Activated naive CD4-positive, alpha-beta T cell treated with Interleukin-2 at 50 U/mL for 16 hours (primary cell): ENCODE measurements around the gene TRAF3IP1.
A peak's percentile ranks its signal among the peaks of the same experiment; 100 is the strongest.
"Not testable (repeated sequence)": the region's sequence is repeated elsewhere in the genome, so short reads cannot be mapped to it uniquely, and the experiment has no call there.

Experiments used
- DNase-seq: peaks from one replicate; pipeline ENCODE4 v3.0.0-alpha.2; 2020

The TRAF3IP1 gene

DNA sequence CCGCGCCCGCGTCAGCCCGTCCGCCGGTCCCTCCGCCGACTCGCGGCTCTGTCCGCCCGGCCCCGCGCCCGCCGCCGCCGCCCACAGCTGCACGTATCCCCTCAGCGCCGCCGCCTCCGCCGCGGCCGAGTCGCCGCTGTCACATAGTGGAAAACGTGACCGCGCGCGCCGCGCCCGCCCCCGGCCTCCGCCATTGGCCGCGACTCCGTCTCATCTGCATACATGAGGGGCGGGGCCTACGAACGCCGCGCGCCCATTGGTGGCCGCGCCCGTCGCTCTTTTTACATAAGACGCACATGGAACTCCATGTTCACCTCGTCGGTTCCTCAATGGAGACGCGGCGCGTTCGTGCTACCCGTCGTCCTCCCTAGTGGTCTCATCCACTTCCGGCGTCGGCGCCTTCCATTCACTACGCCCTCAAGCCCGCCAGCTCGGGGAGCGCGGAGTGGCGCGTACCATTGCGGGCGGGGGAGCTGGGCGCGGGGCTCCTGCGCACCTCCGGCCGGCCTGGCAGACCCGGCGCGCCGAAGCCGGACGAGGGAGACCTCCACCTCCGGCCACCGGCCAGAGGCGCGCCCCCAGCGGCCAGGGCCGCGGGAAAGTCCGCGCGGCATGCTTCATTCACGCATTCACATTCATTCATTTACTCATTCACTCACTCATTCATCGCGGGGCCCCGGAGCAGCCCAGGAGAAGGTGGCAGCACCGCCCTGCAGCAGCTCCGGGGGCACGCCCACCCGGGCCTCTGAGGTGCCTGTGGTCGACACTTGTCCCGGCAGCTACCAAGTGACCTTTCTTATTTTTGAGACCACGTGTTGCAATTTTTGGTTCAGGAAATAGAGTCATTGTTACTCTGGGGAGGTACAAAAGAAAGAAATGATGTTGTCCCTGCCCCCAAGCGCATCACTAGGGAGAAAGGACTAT lies 31.4 kb upstream of the TRAF3IP1 start:
- DNase-seq: peak; percentile 97

- no peak for DNase-seq
Observed at GRCh38 chr2:238289574-238289973, 30.7 kb upstream of the TRAF3IP1 start.

DNA sequence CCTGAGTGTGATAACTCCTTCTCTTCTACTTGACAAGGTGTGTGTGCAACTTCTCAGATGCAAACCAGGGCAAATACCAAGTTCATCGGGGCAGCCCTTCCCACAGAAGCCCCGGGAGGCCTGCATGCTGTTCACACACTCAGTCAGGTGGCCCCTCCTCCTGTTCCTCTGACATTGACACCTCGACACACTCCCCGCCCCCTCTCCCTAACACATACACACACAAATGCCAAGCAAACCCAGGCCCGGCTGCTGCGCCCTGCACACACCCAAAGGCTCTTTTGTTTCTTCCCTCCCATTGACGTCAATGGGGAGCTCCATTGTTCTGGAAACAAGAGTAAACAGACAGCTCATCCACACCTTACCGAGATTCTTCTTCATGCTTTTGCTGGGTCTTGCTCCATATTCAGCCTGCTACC lies 30.2 kb upstream of the TRAF3IP1 start:
- peak; percentile 8 for DNase-seq

- DNase-seq: no peak
Observed at GRCh38 chr2:238290715-238291549, 29.4 kb upstream of the TRAF3IP1 start.

DNA sequence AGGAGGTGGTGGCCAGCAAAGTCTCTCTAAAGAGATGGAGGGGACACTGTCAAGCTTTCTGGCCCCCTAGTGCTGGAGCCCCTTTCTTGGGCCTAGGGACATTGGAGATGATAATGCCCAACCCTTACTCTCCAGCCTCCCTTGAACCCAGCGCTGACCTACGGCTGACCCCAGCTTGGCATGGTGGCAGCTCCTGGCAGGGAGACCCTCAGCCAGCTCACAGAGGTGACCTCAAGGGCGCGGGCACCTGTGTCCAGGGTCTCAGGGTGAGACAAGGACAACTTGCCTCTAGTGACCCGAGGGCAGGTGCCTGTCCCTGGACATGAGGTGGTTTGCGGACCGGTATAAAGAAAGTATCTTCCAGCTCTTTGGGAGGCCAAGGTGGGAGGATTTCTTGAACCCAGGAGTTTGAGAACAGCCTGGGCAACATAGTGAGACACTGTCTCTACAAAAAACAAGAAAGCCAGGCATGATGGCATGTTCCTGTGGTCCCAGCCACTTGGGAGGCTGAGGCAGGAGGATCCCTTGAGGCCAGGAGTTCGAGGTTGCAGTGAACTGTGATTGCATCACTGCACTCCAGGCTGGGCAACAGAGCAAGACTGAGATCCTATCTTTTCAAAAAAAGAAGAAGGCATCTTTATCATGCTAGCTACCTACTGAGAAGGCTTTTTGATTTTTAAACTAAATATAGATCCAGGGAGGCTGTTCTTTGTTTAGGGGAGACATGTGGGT lies 28.6 kb upstream of the TRAF3IP1 start:
- no peak for DNase-seq

- DNase-seq: no peak
Observed at GRCh38 chr2:238294046-238294392, 26.3 kb upstream of the TRAF3IP1 start.

GRCh38 chr2:238294393-238295143 lies 25.8 kb upstream of the TRAF3IP1 start:
- DNase-seq: no peak

DNA sequence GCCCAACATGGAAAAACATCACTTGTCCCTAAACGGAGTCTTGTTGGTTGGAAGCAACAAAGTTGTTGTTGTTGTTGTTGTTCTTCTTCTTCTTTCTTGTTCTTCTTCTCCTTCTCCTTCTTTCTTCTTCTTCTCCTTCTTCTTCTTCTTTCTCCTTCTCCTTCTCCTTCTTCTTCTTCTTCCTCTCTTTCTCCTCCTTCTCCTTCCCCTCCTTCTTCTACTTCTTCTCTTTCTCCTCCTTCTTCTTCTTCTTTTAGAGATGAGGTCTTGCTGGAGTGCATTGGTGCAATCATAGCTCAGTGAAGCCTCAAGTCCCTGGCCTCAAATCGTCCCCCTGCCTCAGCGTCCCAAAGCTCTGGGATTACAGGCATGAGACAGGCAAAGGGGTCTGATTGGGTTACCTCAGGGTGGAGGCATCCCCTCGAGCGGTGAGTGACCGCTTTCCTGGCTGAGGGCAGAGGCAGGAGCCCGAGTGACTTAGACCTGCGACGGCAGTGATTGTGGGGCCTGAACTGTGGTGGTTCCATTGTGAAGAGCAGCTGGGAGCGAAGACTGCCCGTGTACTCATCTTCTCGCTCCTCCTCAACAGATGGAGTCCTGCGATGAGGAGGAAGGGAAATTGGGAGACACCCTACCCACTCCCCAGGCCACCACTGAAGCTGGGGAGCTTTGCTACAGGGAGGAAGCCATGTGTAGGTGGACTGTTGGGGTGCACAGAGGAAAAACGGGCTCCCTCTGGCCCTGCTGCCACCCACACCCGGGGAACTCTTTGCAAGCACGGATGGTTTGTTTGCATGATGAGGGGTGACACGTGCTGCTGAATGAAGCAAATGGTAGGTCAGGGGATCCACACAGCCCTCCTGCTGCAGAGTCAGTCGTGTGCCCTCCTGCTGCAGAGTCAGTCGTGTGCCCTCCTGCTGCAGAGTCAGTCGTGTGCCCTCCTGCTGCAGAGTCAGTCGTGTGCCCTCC lies 24.9 kb upstream of the TRAF3IP1 start:
- DNase-seq: no peak

GRCh38 chr2:238296638-238297457 lies 23.5 kb upstream of the TRAF3IP1 start:
- no peak for DNase-seq

GRCh38 chr2:238299803-238300202 lies 20.5 kb upstream of the TRAF3IP1 start:
- DNase-seq: no peak

DNA sequence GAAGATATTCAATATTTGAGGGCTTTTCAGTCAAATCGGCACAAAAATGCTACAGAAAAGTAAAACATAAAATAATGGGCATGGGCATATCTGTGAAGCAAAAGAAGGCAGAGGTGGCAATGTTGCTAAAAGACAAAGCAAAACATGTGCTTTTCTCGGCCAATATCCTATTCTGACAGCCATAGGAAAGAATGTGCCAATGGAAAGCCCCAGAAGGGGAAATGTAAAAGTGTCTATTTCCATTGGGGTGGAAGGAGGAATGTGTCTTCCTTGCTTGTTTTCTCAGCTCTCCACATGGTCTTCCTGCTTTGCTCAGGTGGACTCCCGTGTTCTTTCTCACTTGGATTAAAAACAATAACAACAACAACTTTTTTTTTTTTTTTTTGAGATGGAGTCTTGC lies 18.2 kb upstream of the TRAF3IP1 start:
- no peak for DNase-seq

GRCh38 chr2:238302751-238303150 lies 17.6 kb upstream of the TRAF3IP1 start:
- no peak for DNase-seq

- no peak for DNase-seq
Observed at GRCh38 chr2:238304116-238304515, 16.2 kb upstream of the TRAF3IP1 start.

- no peak for DNase-seq
Observed at GRCh38 chr2:238305092-238305862, 15.0 kb upstream of the TRAF3IP1 start.

- DNase-seq: no peak
Observed at GRCh38 chr2:238305965-238306671, 14.2 kb upstream of the TRAF3IP1 start.

DNA sequence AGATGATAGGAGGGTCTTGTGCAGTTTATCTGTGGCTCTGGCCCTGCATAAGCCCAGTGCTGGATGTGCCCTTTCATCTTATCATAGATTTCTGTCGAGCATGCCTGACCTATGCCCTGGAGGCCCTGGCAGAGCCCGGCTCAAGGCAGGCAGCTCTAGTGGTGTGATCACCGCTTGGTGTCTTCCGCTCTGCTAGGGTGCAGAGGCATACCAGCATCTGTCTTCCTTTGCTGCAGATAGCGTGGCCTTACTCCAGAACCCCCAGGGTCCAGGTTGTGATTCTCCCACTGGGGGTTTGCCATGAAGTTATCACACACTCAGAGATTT lies 13.7 kb upstream of the TRAF3IP1 start:
- no peak for DNase-seq

DNA sequence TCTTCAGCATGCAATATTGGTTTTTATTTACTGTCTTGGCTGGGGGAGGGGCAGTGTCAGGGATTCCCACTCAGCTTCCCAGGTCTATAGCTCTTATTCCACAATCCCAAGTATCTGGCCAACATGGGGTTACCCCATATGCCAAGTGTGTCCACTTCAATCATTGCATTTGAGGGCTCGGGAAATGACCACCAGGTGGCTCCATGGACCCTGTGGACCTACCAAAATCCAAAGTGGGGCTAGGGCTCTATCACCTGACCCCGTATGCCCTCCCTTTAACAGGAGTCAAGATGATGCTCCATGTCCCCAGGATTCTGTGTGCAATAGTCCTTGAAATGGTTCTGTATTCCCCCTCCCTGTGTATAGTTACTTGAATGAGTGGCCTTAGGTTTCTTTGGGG lies 12.1 kb upstream of the TRAF3IP1 start:
- DNase-seq: no peak

GRCh38 chr2:238310721-238311120 lies 9.6 kb upstream of the TRAF3IP1 start:
- not testable (repeated sequence) for DNase-seq
